LHCN-M2 (cell line): ENCODE measurements around the gene URI1. TPM values are rescaled to one million over a fixed set of nuclear protein-coding genes. Genes with fewer than 3 reads are reported as not detected.
A peak's percentile ranks its signal among the peaks of the same experiment; 100 is the strongest.
"Not testable (repeated sequence)": the region's sequence is repeated elsewhere in the genome, so short reads cannot be mapped to it uniquely, and the experiment has no call there.

Experiments
- DNase-seq: peaks from one replicate; pipeline ENCODE4 v3.0.0-alpha.2; 2012; ENCODE audit warnings: low read depth
- total RNA-seq: library from RNA; depleted of rRNA; stranded (reverse); fragments of >200 nt; gene quantifications from 2 replicates; pipeline ENCODE4 v1.2.3, GENCODE V29; 2014

Gene URI1
- total RNA-seq, 1 experiment from 2014 or later = 59.8 TPM

GRCh38 chr19:30023330-30023729 is 81.3 kb downstream of the URI1 start:
- DNase-seq = no peak

- no peak for DNase-seq
Observed at GRCh38 chr19:30024091-30024490, 82.1 kb downstream of the URI1 start.

GRCh38 chr19:30026933-30027332 is 84.9 kb downstream of the URI1 start:
- DNase-seq = no peak

GRCh38 chr19:30028118-30028991 is 86.3 kb downstream of the URI1 start:
- DNase-seq = no peak

GRCh38 chr19:30028992-30029343 is 86.9 kb downstream of the URI1 start:
- DNase-seq = no peak

- DNase-seq = peak; percentile 59
Observed at GRCh38 chr19:30029721-30030510, 87.9 kb downstream of the URI1 start.

- no peak for DNase-seq
Observed at GRCh38 chr19:30034321-30034720, 92.3 kb downstream of the URI1 start.

DNA sequence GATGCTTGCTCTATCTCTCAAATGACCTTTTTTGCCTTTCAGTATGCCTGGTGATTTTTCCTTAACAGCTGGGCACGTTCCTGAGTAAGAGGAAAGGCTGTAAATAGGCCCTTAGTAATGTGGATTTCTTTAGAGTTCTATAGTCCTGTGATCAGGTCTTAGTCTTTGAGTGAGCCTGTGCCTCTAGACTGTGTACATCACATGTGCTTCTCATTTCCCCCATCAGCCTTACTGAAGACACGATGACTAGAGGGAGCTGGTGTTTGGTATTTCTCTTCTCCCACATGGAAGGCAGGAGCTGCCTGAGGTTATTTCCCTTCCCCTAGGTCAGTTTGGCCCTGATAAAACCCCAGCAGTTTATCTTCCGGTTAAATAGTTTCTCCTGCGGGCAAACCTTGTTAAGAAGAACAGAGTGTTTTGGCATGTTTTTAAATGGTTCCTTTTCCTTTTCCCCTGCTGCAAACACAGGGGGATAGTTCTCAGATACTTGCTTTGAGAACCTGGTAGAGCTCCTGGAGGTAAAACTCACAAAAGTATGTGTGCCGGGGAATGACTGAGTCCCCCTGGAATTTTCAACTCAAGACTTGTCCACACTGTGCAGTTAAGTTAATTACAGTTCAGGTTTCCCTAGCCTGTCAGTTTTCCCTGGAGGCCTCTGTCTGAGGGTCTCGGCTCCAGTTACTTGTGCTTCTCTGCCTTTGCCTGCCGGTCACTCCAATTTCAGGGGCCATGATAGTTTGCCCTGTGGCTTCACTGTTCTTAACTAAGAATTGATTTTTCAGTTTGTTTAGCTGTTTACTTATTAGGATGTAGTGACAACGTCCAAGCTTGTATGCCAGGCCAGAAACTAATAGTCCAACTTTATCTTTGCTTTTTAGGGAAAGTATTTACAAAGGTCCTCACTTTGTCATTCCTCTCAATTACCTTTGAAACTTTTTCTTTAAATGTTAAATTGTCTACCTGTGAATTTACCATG is 94.4 kb downstream of the URI1 start:
- DNase-seq = peak; percentile 2

DNA sequence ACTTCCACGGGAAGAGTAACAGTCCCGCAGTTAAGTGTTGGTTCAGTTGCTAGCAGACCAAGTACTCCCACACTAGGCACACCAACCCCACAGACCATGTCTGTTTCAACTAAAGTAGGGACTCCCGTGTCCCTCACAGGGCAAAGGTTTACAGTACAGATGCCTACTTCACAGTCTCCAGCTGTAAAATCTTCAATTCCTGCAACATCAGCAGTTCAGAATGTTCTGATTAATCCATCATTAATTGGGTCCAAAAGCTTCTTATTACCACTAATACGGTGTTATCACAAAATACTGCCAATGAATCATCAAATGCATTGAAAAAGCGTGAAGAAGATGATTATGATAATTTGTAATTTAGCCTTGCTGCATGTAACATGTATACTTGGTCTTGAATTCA is 95.8 kb downstream of the URI1 start:
- DNase-seq = no peak

- not testable (repeated sequence) for DNase-seq
Observed at GRCh38 chr19:30041931-30042330, 99.9 kb downstream of the URI1 start.

DNA sequence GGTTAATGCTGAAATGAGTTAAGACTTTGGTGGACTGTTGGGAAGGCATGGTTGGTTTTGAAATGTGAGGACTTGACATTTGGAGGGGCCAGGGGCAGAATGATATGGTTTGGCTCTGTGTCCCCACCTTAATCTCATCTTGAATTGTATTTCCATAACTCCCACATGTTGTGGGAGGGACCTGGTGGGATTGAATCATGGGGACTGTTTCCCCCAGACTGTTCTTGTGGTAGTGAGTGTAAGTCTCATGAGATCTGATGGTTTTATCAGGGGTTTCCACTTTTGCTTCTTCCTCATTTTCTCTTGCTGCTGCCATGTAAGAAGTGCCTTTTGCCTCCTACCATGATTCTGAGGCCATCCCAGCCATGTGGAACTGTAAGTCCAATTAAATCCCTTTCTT is 101.0 kb downstream of the URI1 start:
- not testable (repeated sequence) for DNase-seq

GRCh38 chr19:30044273-30045248 is 102.5 kb downstream of the URI1 start:
- DNase-seq = no peak

- DNase-seq = peak; percentile 3
Observed at GRCh38 chr19:30046522-30046921, 104.5 kb downstream of the URI1 start.

GRCh38 chr19:30047432-30047831 is 105.4 kb downstream of the URI1 start:
- no peak for DNase-seq

DNA sequence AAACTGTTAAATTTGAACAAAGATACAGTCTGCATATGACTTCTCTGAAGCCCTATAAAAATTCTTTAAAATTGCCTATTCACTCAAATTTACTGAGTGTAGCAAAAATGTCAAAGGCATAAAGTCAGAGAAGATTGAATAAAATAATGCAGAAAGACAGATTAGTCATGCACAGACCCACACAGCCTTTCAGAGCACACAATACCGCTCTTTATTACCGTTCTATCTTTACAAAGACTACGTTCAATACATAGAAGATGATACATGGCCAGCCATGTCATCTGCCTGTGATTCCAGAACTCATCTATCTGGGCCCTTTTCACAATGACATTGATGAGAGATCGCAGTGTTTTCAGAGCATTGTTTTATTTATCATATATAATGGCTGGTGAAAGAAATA is 107.2 kb downstream of the URI1 start:
- DNase-seq = no peak

- DNase-seq = no peak
Observed at GRCh38 chr19:30049846-30050667, 108.0 kb downstream of the URI1 start.

DNA sequence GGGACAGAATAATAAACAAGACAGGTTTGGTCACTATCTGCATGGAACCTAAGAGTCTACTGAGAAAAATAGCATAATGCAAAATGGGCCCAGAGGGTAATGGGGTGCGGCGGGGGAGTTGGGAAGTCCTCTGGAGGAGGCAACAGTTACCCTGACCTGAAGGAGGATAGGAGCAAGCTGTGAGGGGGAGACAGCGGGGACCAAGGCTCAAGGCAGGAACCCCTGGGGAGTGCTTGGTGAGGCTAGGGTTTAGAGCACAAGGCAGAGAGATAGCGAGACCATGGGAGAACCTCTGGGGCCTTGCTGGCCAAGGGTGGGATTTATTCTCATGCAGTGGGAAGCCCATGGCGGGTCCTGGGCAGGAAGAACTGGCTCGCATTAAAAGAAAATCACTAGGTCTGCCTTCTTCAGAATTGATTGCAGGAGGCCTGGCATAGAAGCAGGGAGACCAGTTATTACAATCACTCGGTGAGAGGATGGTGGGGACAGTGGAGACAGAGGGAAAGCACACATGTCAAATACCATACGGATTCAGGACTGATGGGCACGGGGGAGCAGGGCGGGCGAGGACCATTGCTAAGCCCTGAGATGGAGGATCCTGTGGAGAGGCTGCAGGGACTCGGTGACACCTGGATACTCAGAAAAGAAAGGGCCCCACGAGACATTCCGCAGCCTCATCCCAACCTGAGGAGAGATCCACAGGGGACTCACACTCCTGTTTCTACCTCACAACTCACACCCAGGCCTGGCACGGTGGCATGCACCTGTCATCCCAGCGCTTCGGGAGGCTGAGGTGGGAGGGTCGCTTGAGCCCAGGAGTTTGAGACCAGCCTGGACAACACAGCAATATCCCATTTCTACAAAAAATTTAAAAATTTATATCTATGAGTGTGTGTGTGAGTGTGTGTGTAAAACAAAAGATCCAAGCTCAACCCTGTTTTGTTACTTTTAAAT is 110.4 kb downstream of the URI1 start:
- DNase-seq = no peak

- no peak for DNase-seq
Observed at GRCh38 chr19:30053558-30053957, 111.5 kb downstream of the URI1 start.
